GM23248 (cell line): Measurements from ENCODE around the gene BCL2L2.

ENCODE experiments used
- EZH2 ChIP-seq: fragments of 200-600 bp; sonication (generic); IDR thresholded peaks from 2 replicates; pipeline ENCODE4 v1.6.1; 2018; ENCODE audit warnings: antibody characterized with exemption, mild to moderate bottlenecking; ENCODE audit not compliant: insufficient read depth, poor library complexity, severe bottlenecking
- EZH2phosphoT487 ChIP-seq: fragments of 200-600 bp; sonication (generic); IDR thresholded peaks from 2 replicates; pipeline ENCODE4 v1.6.1; 2018; ENCODE audit warnings: antibody characterized with exemption, moderate library complexity, mild to moderate bottlenecking, low read depth; ENCODE audit not compliant: insufficient read depth

- TF ChIP-seq EZH2 (no peak), EZH2phosphoT487 (no peak)
Observed at GRCh38 chr14:23326491-23327332, 20.1 kb downstream of the BCL2L2 start.
